ENCODE data around the gene MSMP. TPM values are rescaled to one million over a fixed set of nuclear protein-coding genes. Genes with fewer than 3 reads are reported as not detected.

Gene MSMP
- total RNA-seq, 4 donors from 2014 or later = not detected

GRCh38 chr9:35730486-35730854 lies 23.6 kb downstream of the MSMP start:
- peak overlapping the region in 3 of 4 donors; percentile 74 to 87 (median 83) for H3K4me3 ChIP-seq
- no peak for DNase-seq
- in situ Hi-C loops (cut with MboI; ENCODE audit: low pct_ligation_motif_present in 1 of 4, low pct_unique_long_range_greater_than_20kb in 1 of 4, low sequenced_read_pairs in 3 of 4) = loop anchor here in 1 of 4 donors (10.0 kb wide), 1 partner anchor 84 kb away; the partner anchor contains the start of genes HINT2 and SPAG8
- peak overlapping the region; percentile 94 to 98 (median 97) for H3K27ac ChIP-seq
- H3K36me3 ChIP-seq = peaks cover 0 to 11% (median 4%) of the 10 kb centered on the region in 4 donors
- WGBS, 2 donors (ENCODE audit: low coverage in 1 of 2) = 48 to 64% methylated on average over 2 of the region's 2 CpGs
- no peaks in the 10 kb centered on the region for H3K27me3 ChIP-seq
- intact Hi-C loops (cut with DNase I; ENCODE audit: low total_unique reads) = no loop called here
- TF ChIP-seq POLR2A (IDR thresholded peaks at IDR 0.05) (no peak), EP300 (IDR thresholded peaks at IDR 0.05; ENCODE audit: low read depth) (no peak), CTCF (IDR thresholded peaks at IDR 0.05) (no peak), POLR2AphosphoS5 (IDR thresholded peaks at IDR 0.05) (no peak)
- H3K4me1 ChIP-seq = peaks cover 47 to 79% (median 71%) of the 10 kb centered on the region in 4 donors
- H3K9me3 ChIP-seq = no peaks in the 10 kb centered on the region

- peak overlapping the region; percentile 94 to 98 (median 97) for H3K27ac ChIP-seq
- H3K4me1 ChIP-seq = peaks cover 47 to 76% (median 71%) of the 10 kb centered on the region in 4 donors
- H3K27me3 ChIP-seq = no peaks in the 10 kb centered on the region
- peak; percentile 53 for DNase-seq
- intact Hi-C loops (cut with DNase I; ENCODE audit: low total_unique reads) = loop anchor here (5.0 kb wide), 1 partner anchor 73 kb away; the partner anchor contains the start of genes CCDC107 and RMRP
- peak overlapping the region in 3 of 4 donors; percentile 13 to 83 (median 74) for H3K4me3 ChIP-seq
- H3K36me3 ChIP-seq = peaks cover 0 to 11% (median 4%) of the 10 kb centered on the region in 4 donors
- WGBS, 2 donors (ENCODE audit: low coverage in 1 of 2) = 0 to 29% methylated on average over 1 to 6 of the region's 6 CpGs
- peak; percentile 24 for TF ChIP-seq POLR2A (IDR thresholded peaks at IDR 0.05)
- TF ChIP-seq CTCF (IDR thresholded peaks at IDR 0.05) = peak; percentile 48 to 79 (median 62)
- no peak for TF ChIP-seq EP300 (IDR thresholded peaks at IDR 0.05; ENCODE audit: low read depth)
- peak; percentile 39 to 71 (median 57) for TF ChIP-seq POLR2AphosphoS5 (IDR thresholded peaks at IDR 0.05)
- H3K9me3 ChIP-seq = no peaks in the 10 kb centered on the region
- in situ Hi-C loops (cut with MboI; ENCODE audit: low pct_ligation_motif_present in 1 of 4, low pct_unique_long_range_greater_than_20kb in 1 of 4, low sequenced_read_pairs in 3 of 4) = loop anchor here in 1 of 4 donors (10.0 kb wide), 1 partner anchor 85 kb away; the partner anchor contains the start of genes HINT2 and SPAG8
Measured at GRCh38 chr9:35729700-35730485, 24.2 kb downstream of the MSMP start.

GRCh38 chr9:35729101-35729500 lies 25.0 kb downstream of the MSMP start:
- in situ Hi-C loops (cut with MboI; ENCODE audit: low pct_ligation_motif_present in 1 of 4, low pct_unique_long_range_greater_than_20kb in 1 of 4, low sequenced_read_pairs in 3 of 4) = no loop called here
- peaks cover 0 to 16% (median 7%) of the 10 kb centered on the region in 4 donors for H3K36me3 ChIP-seq
- H3K4me1 ChIP-seq = peaks cover 46 to 68% (median 66%) of the 10 kb centered on the region in 4 donors
- no peaks in the 10 kb centered on the region for H3K9me3 ChIP-seq
- intact Hi-C loops (cut with DNase I; ENCODE audit: low total_unique reads) = loop anchor here (5.0 kb wide), 1 partner anchor 72 kb away; the partner anchor contains the start of genes CCDC107 and RMRP
- WGBS, 2 donors (ENCODE audit: low coverage in 1 of 2) = 59 to 61% methylated on average over 3 of the region's 3 CpGs
- H3K4me3 ChIP-seq = peak overlapping the region in 3 of 4 donors; percentile 13 to 83 (median 74)
- no peak for DNase-seq
- TF ChIP-seq POLR2A (IDR thresholded peaks at IDR 0.05) = no peak
- no peak for TF ChIP-seq POLR2AphosphoS5 (IDR thresholded peaks at IDR 0.05)
- TF ChIP-seq CTCF (IDR thresholded peaks at IDR 0.05) = no peak
- TF ChIP-seq EP300 (IDR thresholded peaks at IDR 0.05; ENCODE audit: low read depth) = no peak
- H3K27me3 ChIP-seq = no peaks in the 10 kb centered on the region
- peak overlapping the region; percentile 94 to 98 (median 97) for H3K27ac ChIP-seq
